HG03558 (cell line): ENCODE data around the gene NPTX1.

ENCODE experiments used
- ATAC-seq: cut with Tn5 transposase; IDR thresholded peaks from one replicate; pipeline ENCODE4 v1.9.1; 2021; ENCODE audit warnings: moderate number of reproducible peaks; ENCODE audit not compliant: unreplicated experiment; ENCODE audit errors: extremely low read depth

Gene NPTX1

GRCh38 chr17:80430446-80431245 lies 45.8 kb downstream of the NPTX1 start:
- ATAC-seq: no peak

GRCh38 chr17:80429356-80430275 lies 46.8 kb downstream of the NPTX1 start:
- no peak for ATAC-seq

DNA sequence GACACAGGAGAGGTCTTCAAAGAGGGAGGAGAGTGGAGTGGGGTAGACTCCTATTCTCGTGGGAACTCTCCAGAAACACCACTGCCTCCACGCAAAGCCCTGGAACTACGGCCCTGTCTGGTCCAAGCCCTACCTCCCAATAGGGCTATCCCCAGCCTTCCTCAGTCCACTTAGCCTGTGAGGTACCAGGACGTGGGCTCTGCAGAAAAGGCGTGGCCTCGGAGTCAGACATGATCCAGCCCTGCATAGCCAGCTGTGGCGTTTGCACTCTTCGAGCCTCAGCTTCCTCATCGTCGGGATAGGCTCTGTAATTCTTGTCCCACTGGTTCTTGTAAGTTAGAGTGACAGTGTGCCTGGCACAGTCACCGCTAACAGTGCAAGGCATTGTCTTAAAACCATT lies 47.6 kb downstream of the NPTX1 start:
- no peak for ATAC-seq

DNA sequence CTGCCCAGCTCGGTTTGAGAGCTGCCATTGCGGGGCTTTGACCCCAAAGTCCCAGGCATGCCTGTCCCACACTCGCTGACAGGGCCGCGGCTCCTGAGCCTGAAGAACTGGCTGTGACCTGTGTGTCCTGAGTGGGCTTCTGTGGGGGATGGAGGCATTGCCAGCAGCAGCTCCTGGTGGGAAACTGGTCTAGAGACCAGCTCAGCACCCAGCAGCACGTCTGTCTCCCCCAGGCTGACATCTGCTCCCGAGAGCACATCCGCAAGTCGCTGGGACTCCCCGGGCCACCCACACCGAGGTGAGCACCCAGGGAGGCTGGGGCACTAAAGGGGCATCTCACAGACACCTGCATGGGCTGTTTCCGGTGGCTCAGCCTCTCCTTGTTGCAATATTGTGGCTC lies 48.0 kb downstream of the NPTX1 start:
- no peak for ATAC-seq

GRCh38 chr17:80427366-80428282 lies 48.8 kb downstream of the NPTX1 start:
- ATAC-seq: no peak

DNA sequence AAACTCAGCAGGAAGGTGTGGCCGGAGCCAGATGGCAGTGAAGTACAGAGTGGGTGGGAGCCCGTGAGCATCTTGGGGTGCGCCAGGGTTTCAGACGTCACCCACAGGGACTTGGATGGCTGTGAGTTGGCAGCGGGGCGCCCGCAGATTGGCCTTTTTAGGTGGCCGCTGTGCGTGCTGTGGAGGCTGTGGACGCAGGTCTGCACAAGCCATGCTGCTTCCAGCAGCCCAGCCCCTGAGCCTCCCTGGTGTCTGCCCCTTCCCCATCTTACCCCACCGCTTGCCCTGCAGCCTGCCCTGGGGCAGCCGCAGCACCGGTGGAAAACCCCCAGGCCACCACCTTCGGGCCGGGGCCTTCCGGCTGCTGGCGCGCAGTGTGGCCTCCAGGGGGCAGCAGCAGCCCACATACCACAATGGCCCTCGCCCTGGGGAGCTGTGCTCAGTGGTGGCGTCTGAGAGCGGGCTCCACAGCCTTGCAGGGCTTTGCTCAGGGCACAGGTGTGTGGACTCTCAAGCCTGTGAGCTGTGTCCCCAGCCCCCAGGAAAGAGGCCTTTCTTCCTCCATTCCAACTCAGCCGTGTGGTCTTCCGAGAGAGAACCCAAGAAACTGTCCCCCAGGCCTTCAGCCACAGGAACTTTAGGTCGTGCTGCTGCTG lies 49.6 kb downstream of the NPTX1 start:
- ATAC-seq: no peak

DNA sequence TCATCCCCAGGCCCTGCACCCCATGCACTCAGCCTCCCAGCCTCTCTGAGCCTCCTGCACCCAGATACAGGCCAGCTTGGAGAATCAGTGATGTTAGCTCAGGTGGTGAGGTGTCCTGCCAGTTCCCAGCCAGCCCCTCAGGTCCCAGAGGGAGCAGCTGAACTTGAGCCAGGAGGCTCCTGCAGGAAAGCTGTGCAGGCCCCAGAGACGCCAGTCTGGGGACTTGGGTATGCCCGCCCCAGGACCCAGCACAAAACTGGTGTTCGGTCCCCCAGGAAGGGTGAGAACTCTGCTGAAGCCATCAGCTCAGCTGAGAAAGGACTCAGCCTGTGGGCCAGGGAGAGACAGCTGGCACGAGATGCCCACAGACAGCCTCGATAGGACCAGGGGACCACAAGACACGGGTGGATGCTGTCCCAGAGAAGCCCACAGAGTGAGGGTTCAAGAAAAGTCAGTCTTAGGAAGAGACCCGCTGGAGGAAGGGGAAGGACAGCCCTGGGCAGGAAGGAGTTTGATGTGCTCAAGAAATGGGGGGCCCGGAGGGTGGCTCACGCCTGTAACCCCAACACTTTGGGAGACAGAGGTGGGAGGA lies 50.5 kb downstream of the NPTX1 start:
- ATAC-seq: no peak

- no peak for ATAC-seq
Observed at GRCh38 chr17:80424878-80425765, 51.3 kb downstream of the NPTX1 start.

DNA sequence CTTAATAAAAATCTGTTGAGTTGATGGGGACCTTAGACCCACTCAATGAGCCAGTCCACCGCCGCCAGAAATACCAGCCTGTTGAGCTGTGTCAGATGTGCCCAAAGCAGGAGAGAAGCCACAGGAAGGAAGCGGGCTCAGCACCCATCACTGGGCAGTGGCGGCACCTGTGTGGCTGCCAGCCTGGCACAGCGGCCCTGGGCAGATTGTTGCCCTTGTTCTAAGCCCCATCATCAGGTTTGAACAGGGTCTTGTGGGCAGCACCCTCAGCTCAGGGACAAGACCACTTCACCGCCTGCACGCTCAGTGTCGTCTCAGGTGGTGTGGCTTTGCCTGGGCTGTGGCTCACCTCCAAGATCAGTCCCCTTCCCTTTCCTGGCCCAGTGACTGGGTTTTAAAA lies 52.1 kb downstream of the NPTX1 start:
- ATAC-seq: no peak

- ATAC-seq: no peak
Observed at GRCh38 chr17:80423536-80424225, 52.7 kb downstream of the NPTX1 start.

DNA sequence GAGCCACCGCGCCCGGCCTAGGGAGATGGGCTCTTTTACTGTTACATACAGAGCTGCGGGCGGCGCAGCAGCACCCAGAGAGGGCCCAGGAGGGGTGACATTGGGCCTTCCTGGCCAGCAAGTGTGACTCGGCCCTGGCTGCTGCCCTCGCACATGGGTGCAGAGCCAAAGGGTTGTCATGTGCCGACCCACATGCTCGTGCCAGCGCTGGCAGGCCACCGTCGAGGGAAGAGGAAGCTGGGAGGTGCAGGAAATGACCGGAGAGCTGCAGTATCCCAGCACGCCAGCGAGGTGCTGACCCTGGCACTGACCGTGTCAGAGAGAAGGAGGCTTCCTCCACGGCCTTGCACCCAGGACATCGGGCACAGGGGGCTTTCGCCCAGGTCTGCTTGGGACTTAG lies 53.4 kb downstream of the NPTX1 start:
- no peak for ATAC-seq

DNA sequence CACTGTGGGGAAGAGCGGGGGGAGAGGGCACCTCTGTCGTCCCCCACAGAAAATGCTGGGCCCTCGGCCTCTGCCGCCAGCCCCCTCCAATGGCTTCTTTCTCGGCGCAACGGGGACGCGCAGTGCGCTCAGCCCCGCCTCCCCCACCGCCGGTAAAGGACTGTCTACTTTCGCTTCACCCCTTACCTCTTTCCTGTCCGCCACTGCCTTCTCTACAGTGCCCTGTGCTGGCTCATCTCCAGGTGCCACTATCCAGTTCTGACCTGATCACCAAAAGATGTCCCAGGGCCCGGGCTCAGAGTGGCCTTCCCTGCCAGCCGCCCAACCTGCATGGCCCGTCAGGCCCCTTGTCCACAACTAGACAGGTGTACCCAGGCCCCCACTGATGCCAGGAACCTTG lies 54.1 kb downstream of the NPTX1 start:
- no peak for ATAC-seq

- ATAC-seq: no peak
Observed at GRCh38 chr17:80421381-80422090, 54.9 kb downstream of the NPTX1 start.

GRCh38 chr17:80419255-80419654 lies 57.2 kb downstream of the NPTX1 start:
- no peak for ATAC-seq

DNA sequence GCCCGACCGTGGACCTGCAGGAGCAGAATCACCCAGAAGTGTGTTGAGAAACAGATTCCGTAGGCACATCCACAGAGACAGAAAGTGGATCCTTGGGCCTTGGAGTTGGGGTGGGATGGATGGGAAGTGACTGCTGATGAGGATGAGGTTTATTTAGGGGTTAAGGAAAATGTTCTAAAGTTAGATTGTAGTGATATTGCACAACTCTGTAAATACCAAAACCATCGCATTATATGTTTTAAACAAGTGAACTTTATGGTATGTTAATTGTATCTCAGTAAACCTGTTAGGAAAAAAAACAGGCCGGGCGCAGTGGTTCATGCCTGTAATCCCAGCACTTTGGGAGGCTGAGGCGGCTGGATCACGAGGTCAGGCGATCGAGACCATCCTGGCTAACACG lies 57.8 kb downstream of the NPTX1 start:
- ATAC-seq: no peak
